Panc1 (cell line): ENCODE measurements around the gene ELAC2. TPM values are rescaled to one million over a fixed set of nuclear protein-coding genes. Genes with fewer than 3 reads are reported as not detected.

Experiments
- ATAC-seq: fragments of 200-7000 bp; cut with Tn5 transposase; 2 replicates; pipeline ENCODE4 v1.9.1; 2020; ENCODE audit warnings: mild to moderate bottlenecking, moderate library complexity
- BruUV-seq: library from RNA; stranded (reverse); fragments of 400-500 nt; replicated peaks from 2 replicates; lab custom pipeline; 2021; lab: Mats Ljungman, UMichigan
- CTCF ChIA-PET: fragments of 300-600 bp; sonication (Branson Sonifier 250); formaldehyde crosslinking; loops from one replicate; lab custom pipeline; 2022; ENCODE audit warnings: antibody characterized with exemption; lab: Charles Lee
- POLR2A ChIA-PET: fragments of 300-600 bp; sonication (Branson Sonifier 250); formaldehyde crosslinking; loops from one replicate; lab custom pipeline; 2022; ENCODE audit warnings: antibody characterized with exemption; lab: Charles Lee
- DNase-seq: peaks from one replicate; pipeline ENCODE4 v3.0.0-alpha.2; 2010; ENCODE audit warnings: low read depth, low spot score
- H3K27ac ChIP-seq: 2 replicates; pipeline ENCODE4 v1.5.1; 2011; ENCODE audit warnings: mild to moderate bottlenecking, low read length, inconsistent platforms
- H3K27me3 ChIP-seq: fragments of 200-500 bp; sonication (Bioruptor generic); 2 replicates; pipeline ENCODE4 v1.6.0; 2014; ENCODE audit warnings: low read length, inconsistent platforms; ENCODE audit not compliant: control insufficient read depth, insufficient read depth
- H3K36me3 ChIP-seq: fragments of 200-500 bp; sonication (Bioruptor generic); 2 replicates; pipeline ENCODE4 v1.5.1; 2014; ENCODE audit warnings: inconsistent platforms, mild to moderate bottlenecking, low read length, moderate library complexity; ENCODE audit not compliant: control insufficient read depth, insufficient read depth
- H3K4me1 ChIP-seq: 2 replicates; pipeline ENCODE4 v1.5.1; 2011; ENCODE audit warnings: inconsistent platforms, mild to moderate bottlenecking, low read length, moderate library complexity; ENCODE audit not compliant: control insufficient read depth, insufficient read depth
- H3K4me3 ChIP-seq, 2 experiments: 2 replicates each; pipeline ENCODE4 v1.5.1; 2011 to 2012; ENCODE audit warnings: low read depth in 2 of 2, low read length in 2 of 2, mild to moderate bottlenecking in 2 of 2, inconsistent platforms in 1 of 2, moderate library complexity in 1 of 2
- H3K9me3 ChIP-seq: fragments of 200-500 bp; sonication (Bioruptor generic); 2 replicates; pipeline ENCODE4 v1.5.1; 2014; ENCODE audit warnings: low read depth, mild to moderate bottlenecking, inconsistent platforms, low read length, moderate library complexity; ENCODE audit not compliant: control insufficient read depth, insufficient read depth
- POLR2AphosphoS5 ChIP-seq: IDR thresholded peaks from 2 replicates; pipeline ENCODE4 v1.6.1; 2012; ENCODE audit warnings: mild to moderate bottlenecking, low read depth, low read length, moderate library complexity
- SIN3A ChIP-seq: IDR thresholded peaks from 2 replicates; pipeline ENCODE4 v1.6.1; 2012; ENCODE audit warnings: low read depth, mild to moderate bottlenecking, low read length, moderate library complexity, borderline replicate concordance; ENCODE audit not compliant: insufficient read depth
- TCF7L2 ChIP-seq: IDR thresholded peaks from 2 replicates; pipeline ENCODE4 v1.6.1; 2011; ENCODE audit warnings: mild to moderate bottlenecking, low read depth, low read length, inconsistent platforms
- in situ Hi-C: cut with HindIII; loops from 2 replicates; pipeline ENCODE4 v1.10.0; 2016; ENCODE audit warnings: low sequenced_read_pairs, low pct_unique_long_range_greater_than_20kb
- intact Hi-C: fragments of 100-400 bp; cut with micrococcal nuclease; formaldehyde crosslinking; loops from one replicate; pipeline ENCODE4 v1.10.0; 2022; ENCODE audit not compliant: unreplicated experiment
- total RNA-seq: library from RNA; stranded (reverse); gene quantifications from one replicate; pipeline ENCODE4 v1.2.1, GENCODE V29; 2021; ENCODE audit not compliant: unreplicated experiment
- TF ChIP-seq, protein P1 (sequence below), 2 experiments: IDR thresholded peaks; 2 replicates each; pipeline ENCODE4 v1.6.1; 2011 to 2012; ENCODE audit warnings: low read depth in 2 of 2, control low read depth in 1 of 2, low read length in 1 of 2, mild to moderate bottlenecking in 1 of 2, moderate library complexity in 1 of 2; ENCODE audit not compliant: insufficient read depth in 1 of 2
- TF ChIP-seq, protein P2 (sequence below): fragments of 450-650 bp; IDR thresholded peaks from 2 replicates; pipeline ENCODE4 v1.5.1; 2017; ENCODE audit warnings: mild to moderate bottlenecking

ELAC2 gene
- total RNA-seq, 1 experiment from 2014 or later, result 52.7 TPM

DNA sequence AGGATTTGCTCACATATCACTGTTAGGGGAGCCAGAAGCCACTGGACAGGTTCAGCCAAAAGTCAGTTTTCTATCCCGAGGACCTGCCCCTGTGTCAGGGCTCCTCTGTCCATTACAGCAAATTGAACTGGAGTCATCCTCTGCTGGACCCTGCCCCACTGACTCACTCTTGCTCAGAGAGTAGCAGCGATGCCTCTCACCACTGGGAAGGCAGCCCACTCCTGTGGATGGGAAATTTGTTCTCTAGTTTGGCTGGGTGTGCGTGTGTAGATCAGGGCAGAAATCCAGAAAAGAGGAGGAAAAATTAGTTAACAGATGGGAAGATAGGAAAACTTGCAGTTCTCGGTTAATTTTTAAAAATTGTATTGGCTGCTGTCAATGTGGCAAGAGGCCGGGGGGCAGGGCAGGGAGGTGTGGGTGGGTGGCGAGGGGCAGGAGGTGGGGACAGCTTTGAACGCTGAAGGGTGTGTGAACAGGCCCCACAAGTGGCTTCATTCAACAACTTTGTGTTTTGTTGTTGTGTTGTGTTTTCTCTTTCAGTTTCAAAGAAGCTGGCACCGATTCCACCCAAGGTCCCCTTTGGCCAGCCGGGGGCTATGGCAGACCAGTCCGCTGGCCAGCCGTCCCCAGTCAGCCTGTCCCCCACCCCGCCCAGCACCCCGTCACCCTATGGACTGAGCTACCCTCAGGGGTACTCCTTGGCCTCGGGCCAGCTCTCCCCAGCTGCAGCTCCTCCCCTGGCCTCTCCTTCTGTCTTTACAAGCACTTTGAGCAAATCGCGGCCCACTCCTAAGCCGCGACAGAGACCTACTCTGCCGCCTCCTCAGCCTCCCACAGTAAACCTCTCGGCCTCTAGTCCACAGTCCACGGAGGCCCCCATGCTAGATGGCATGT, 33.6 kb downstream of the ELAC2 start:
- no peak for TF ChIP-seq POLR2AphosphoS5
- TF ChIP-seq SIN3A, result no peak
- TF ChIP-seq, protein P1, sequence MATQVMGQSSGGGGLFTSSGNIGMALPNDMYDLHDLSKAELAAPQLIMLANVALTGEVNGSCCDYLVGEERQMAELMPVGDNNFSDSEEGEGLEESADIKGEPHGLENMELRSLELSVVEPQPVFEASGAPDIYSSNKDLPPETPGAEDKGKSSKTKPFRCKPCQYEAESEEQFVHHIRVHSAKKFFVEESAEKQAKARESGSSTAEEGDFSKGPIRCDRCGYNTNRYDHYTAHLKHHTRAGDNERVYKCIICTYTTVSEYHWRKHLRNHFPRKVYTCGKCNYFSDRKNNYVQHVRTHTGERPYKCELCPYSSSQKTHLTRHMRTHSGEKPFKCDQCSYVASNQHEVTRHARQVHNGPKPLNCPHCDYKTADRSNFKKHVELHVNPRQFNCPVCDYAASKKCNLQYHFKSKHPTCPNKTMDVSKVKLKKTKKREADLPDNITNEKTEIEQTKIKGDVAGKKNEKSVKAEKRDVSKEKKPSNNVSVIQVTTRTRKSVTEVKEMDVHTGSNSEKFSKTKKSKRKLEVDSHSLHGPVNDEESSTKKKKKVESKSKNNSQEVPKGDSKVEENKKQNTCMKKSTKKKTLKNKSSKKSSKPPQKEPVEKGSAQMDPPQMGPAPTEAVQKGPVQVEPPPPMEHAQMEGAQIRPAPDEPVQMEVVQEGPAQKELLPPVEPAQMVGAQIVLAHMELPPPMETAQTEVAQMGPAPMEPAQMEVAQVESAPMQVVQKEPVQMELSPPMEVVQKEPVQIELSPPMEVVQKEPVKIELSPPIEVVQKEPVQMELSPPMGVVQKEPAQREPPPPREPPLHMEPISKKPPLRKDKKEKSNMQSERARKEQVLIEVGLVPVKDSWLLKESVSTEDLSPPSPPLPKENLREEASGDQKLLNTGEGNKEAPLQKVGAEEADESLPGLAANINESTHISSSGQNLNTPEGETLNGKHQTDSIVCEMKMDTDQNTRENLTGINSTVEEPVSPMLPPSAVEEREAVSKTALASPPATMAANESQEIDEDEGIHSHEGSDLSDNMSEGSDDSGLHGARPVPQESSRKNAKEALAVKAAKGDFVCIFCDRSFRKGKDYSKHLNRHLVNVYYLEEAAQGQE (IDR thresholded peaks at IDR 0.05; ENCODE audit: insufficient read depth in 1 of 2, low read depth in 2 of 2, low read length in 1 of 2), result no peak
- Histone ChIP-seq H3K4me1 (no peaks in the 10 kb centered on the region), H3K27me3 (no peaks in the 10 kb centered on the region), H3K27ac (no peak overlapping the region), H3K4me3 (no peak overlapping the region), H3K36me3 (no peaks in the 10 kb centered on the region), H3K9me3 (no peaks in the 10 kb centered on the region)
- in situ Hi-C loops (no loop called here), intact Hi-C loops (no loop called here)
- BruUV-seq, result no TSS peak
- CTCF ChIA-PET, result no interaction called here
- DNase-seq, result no peak
- POLR2A ChIA-PET, result no interaction called here
- no peak for ATAC-seq

GRCh38 chr17:12982224-12982623, 35.6 kb downstream of the ELAC2 start:
- Histone ChIP-seq H3K9me3 (no peaks in the 10 kb centered on the region), H3K36me3 (no peaks in the 10 kb centered on the region), H3K4me3 (no peak overlapping the region), H3K27ac (no peak overlapping the region), H3K4me1 (no peaks in the 10 kb centered on the region), H3K27me3 (no peaks in the 10 kb centered on the region)
- DNase-seq (no peak), ATAC-seq (no peak)
- ChIA-PET POLR2A (no interaction called here), CTCF (no interaction called here)
- in situ Hi-C loops (no loop called here), intact Hi-C loops (no loop called here)
- no TSS peak for BruUV-seq
- TF ChIP-seq TCF7L2 (no peak), POLR2AphosphoS5 (no peak), SIN3A (no peak)
- TF ChIP-seq, protein P2, sequence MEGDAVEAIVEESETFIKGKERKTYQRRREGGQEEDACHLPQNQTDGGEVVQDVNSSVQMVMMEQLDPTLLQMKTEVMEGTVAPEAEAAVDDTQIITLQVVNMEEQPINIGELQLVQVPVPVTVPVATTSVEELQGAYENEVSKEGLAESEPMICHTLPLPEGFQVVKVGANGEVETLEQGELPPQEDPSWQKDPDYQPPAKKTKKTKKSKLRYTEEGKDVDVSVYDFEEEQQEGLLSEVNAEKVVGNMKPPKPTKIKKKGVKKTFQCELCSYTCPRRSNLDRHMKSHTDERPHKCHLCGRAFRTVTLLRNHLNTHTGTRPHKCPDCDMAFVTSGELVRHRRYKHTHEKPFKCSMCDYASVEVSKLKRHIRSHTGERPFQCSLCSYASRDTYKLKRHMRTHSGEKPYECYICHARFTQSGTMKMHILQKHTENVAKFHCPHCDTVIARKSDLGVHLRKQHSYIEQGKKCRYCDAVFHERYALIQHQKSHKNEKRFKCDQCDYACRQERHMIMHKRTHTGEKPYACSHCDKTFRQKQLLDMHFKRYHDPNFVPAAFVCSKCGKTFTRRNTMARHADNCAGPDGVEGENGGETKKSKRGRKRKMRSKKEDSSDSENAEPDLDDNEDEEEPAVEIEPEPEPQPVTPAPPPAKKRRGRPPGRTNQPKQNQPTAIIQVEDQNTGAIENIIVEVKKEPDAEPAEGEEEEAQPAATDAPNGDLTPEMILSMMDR, result no peak
- TF ChIP-seq, protein P1 (IDR thresholded peaks at IDR 0.05; ENCODE audit: insufficient read depth in 1 of 2, low read depth in 2 of 2, low read length in 1 of 2), result no peak
